Right atrium auricular region (tissue), 2 donors: ENCODE results near the gene SAXO1. TPM values are rescaled to one million over a fixed set of nuclear protein-coding genes. Genes with fewer than 3 reads are reported as not detected.

Experiments used
- DNase-seq: peaks from one replicate; pipeline ENCODE4 v3.0.0-alpha.2; 2019; ENCODE audit warnings: low spot score
- H3K27ac ChIP-seq, 2 donors: fragments of 200-600 bp; sonication (generic); 1 replicate in 1 of 2; 2 replicates in 1 of 2; pipeline ENCODE4 v1.5.1; 2016 to 2019
- H3K27me3 ChIP-seq, 2 donors: fragments of 200-600 bp; sonication (generic); one replicate each; pipeline versions ENCODE4 v1.5.1 to v1.6.0; 2017 to 2019
- H3K36me3 ChIP-seq: fragments of 200-600 bp; sonication (generic); one replicate; pipeline ENCODE4 v1.5.1; 2016
- H3K4me1 ChIP-seq, 2 donors: fragments of 200-600 bp; sonication (generic); one replicate each; pipeline versions ENCODE4 v1.5.1 to v1.6.0; 2017 to 2019
- H3K4me3 ChIP-seq, 2 donors: fragments of 200-600 bp; sonication (generic); 1 replicate in 1 of 2; 2 replicates in 1 of 2; pipeline ENCODE4 v1.5.1; 2017 to 2019; ENCODE audit warnings: mild to moderate bottlenecking in 1 of 2, moderate library complexity in 1 of 2
- H3K9me3 ChIP-seq, 2 donors: fragments of 200-600 bp; sonication (generic); one replicate each; pipeline ENCODE4 v1.5.1; 2019
- total RNA-seq, 2 donors: library from RNA; depleted of rRNA; stranded (reverse); fragments of >200 nt; gene quantifications; one replicate each; pipeline ENCODE4 v1.1.0, GENCODE V29; 2016
- TF ChIP-seq, protein P1 (sequence below), 2 donors: fragments of 200-600 bp; sonication (generic); IDR thresholded peaks; one replicate each; pipeline ENCODE4 v1.5.1; 2019; ENCODE audit warnings: antibody characterized with exemption in 2 of 2

The SAXO1 gene
- total RNA-seq, 2 donors from 2014 or later: not detected

- H3K4me3 ChIP-seq: no peak overlapping the region
Observed at GRCh38 chr9:18906656-18907395, 126.2 kb downstream of the SAXO1 start.

GRCh38 chr9:18905883-18906629 is 127.0 kb downstream of the SAXO1 start:
- Histone ChIP-seq H3K27me3 (no peaks in the 10 kb centered on the region), H3K4me3 (no peak overlapping the region), H3K4me1 (no peaks in the 10 kb centered on the region), H3K27ac (no peak overlapping the region), H3K9me3 (peaks cover 0 to 19% of the 10 kb centered on the region in 2 donors), H3K36me3 (no peaks in the 10 kb centered on the region)
- DNase-seq: no peak
- TF ChIP-seq, protein P1, sequence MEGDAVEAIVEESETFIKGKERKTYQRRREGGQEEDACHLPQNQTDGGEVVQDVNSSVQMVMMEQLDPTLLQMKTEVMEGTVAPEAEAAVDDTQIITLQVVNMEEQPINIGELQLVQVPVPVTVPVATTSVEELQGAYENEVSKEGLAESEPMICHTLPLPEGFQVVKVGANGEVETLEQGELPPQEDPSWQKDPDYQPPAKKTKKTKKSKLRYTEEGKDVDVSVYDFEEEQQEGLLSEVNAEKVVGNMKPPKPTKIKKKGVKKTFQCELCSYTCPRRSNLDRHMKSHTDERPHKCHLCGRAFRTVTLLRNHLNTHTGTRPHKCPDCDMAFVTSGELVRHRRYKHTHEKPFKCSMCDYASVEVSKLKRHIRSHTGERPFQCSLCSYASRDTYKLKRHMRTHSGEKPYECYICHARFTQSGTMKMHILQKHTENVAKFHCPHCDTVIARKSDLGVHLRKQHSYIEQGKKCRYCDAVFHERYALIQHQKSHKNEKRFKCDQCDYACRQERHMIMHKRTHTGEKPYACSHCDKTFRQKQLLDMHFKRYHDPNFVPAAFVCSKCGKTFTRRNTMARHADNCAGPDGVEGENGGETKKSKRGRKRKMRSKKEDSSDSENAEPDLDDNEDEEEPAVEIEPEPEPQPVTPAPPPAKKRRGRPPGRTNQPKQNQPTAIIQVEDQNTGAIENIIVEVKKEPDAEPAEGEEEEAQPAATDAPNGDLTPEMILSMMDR (IDR thresholded peaks at IDR 0.05): no peak

More at GRCh38 chr9:18906656-18907395, 126.2 kb downstream of the SAXO1 start:
- Histone ChIP-seq H3K27ac (no peak overlapping the region), H3K36me3 (no peaks in the 10 kb centered on the region), H3K4me1 (no peaks in the 10 kb centered on the region), H3K27me3 (no peaks in the 10 kb centered on the region), H3K9me3 (peaks cover 0 to 14% of the 10 kb centered on the region in 2 donors)
- no peak for DNase-seq
- TF ChIP-seq, protein P1 (IDR thresholded peaks at IDR 0.05): no peak

GRCh38 chr9:18905028-18905882 is 127.8 kb downstream of the SAXO1 start:
- H3K4me3 ChIP-seq: no peak overlapping the region
- no peaks in the 10 kb centered on the region for H3K36me3 ChIP-seq
- no peak overlapping the region for H3K27ac ChIP-seq
- peaks cover 0 to 19% of the 10 kb centered on the region in 2 donors for H3K9me3 ChIP-seq
- H3K27me3 ChIP-seq: no peaks in the 10 kb centered on the region
- no peaks in the 10 kb centered on the region for H3K4me1 ChIP-seq
- TF ChIP-seq, protein P1 (IDR thresholded peaks at IDR 0.05): no peak
- no peak for DNase-seq

DNA sequence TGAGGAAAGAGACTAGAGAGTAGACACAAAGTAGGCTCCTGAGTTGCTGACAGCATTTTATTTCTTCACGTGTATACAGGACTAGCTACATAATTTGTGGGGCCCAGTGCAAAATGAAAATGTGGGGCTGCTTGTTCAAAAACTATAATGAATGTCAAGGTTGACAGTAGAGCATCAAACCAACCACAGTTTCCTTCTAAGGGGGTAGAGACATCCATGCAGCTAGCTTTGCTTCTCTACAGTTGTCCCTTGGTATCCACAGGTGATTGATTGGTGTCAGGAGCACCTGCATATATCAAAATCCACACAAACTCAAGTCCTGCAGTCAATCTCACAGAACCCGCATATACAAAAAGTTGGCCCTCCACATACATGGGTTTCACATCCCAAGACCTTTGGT is 129.6 kb downstream of the SAXO1 start:
- Histone ChIP-seq H3K27ac (no peak overlapping the region), H3K27me3 (no peaks in the 10 kb centered on the region), H3K4me3 (no peak overlapping the region), H3K36me3 (no peaks in the 10 kb centered on the region), H3K9me3 (peaks cover 0 to 23% of the 10 kb centered on the region in 2 donors), H3K4me1 (no peaks in the 10 kb centered on the region)
- no peak for DNase-seq
- TF ChIP-seq, protein P1 (IDR thresholded peaks at IDR 0.05): no peak

GRCh38 chr9:18896531-18897179 is 136.4 kb downstream of the SAXO1 start:
- H3K4me3 ChIP-seq: no peak overlapping the region
- no peaks in the 10 kb centered on the region for H3K4me1 ChIP-seq
- H3K27me3 ChIP-seq: no peaks in the 10 kb centered on the region
- TF ChIP-seq, protein P1 (IDR thresholded peaks at IDR 0.05): no peak
- H3K9me3 ChIP-seq: peaks cover 8 to 32% of the 10 kb centered on the region in 2 donors
- no peaks in the 10 kb centered on the region for H3K36me3 ChIP-seq
- DNase-seq: no peak
- H3K27ac ChIP-seq: no peak overlapping the region
